Mesothelial cell of epicardium (in vitro differentiated cells): Measurements from ENCODE around the gene HHIPL1. TPM values are rescaled to one million over a fixed set of nuclear protein-coding genes. Genes with fewer than 3 reads are reported as not detected.
"Not testable (repeated sequence)": the region's sequence is repeated elsewhere in the genome, so short reads cannot be mapped to it uniquely, and the experiment has no call there.

Source experiments
- DNase-seq, 2 experiments: peaks; one replicate each; pipeline ENCODE4 v3.0.0; 2021; ENCODE audit warnings: low spot score in 2 of 2; ENCODE audit not compliant: unreplicated experiment in 2 of 2
- H3K27ac Mint-ChIP-seq: 2 replicates; pipeline ENCODE4 v1.8.0; 2021; ENCODE audit warnings: mixed read lengths
- H3K27me3 Mint-ChIP-seq: 2 replicates; pipeline ENCODE4 v1.8.0; 2021; ENCODE audit warnings: low read depth, mixed read lengths
- H3K36me3 Mint-ChIP-seq: 2 replicates; pipeline ENCODE4 v1.8.0; 2021; ENCODE audit warnings: mixed read lengths
- H3K4me1 Mint-ChIP-seq: 2 replicates; pipeline ENCODE4 v1.8.0; 2021; ENCODE audit warnings: mixed read lengths
- H3K4me3 Mint-ChIP-seq: 2 replicates; pipeline ENCODE4 v1.8.0; 2021; ENCODE audit warnings: mild to moderate bottlenecking, moderate library complexity, mixed read lengths
- H3K9me3 Mint-ChIP-seq: 2 replicates; pipeline ENCODE4 v1.8.0; 2021; ENCODE audit warnings: mixed read lengths
- CTCF ChIP-seq: fragments of 200-600 bp; sonication (generic); IDR thresholded peaks from one replicate; pipeline ENCODE4 v1.5.0; 2021; ENCODE audit warnings: antibody characterized with exemption; ENCODE audit not compliant: unreplicated experiment
- total RNA-seq: library from RNA; stranded (reverse); gene quantifications from 3 replicates; pipeline ENCODE4 v1.2.1, GENCODE V29; 2021

The HHIPL1 gene
- total RNA-seq, 1 donor from 2014 or later = 4.4 TPM

DNA sequence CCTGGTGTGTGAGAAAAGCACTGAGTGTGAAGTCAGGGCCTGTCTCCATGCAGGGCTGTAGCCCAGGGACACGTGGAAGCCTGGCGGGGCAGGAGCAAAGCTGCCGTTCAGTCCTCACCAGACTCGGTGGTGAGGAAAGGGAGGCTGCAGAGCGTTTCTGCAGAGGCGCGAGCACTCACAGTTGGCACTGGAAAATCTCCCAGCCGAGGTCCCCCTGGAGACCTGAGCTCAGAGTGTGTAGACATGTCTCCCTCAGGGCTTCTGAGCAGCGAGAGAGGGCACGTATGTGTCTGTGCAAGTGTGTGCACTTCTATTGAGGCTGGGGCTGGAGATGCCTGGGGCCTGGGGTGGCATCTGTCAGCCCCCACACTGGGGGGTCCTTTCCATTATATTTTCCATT is 11.0 kb upstream of the HHIPL1 start:
- no peak for TF ChIP-seq CTCF
- Mint-ChIP-seq H3K27me3 (no peaks in the 10 kb centered on the region), H3K4me3 (no peak overlapping the region), H3K4me1 (peaks cover 11% of the 10 kb centered on the region), H3K27ac (no peak overlapping the region), H3K9me3 (no peaks in the 10 kb centered on the region), H3K36me3 (no peaks in the 10 kb centered on the region)
- DNase-seq = no peak

- Mint-ChIP-seq H3K27ac (no peak overlapping the region), H3K9me3 (no peaks in the 10 kb centered on the region), H3K27me3 (no peaks in the 10 kb centered on the region), H3K4me3 (no peak overlapping the region), H3K36me3 (no peaks in the 10 kb centered on the region), H3K4me1 (peaks cover 9% of the 10 kb centered on the region)
- no peak for TF ChIP-seq CTCF
- DNase-seq = no peak
These were observed 10.5 kb upstream of the HHIPL1 start for GRCh38 chr14:99634443-99634842.

DNA sequence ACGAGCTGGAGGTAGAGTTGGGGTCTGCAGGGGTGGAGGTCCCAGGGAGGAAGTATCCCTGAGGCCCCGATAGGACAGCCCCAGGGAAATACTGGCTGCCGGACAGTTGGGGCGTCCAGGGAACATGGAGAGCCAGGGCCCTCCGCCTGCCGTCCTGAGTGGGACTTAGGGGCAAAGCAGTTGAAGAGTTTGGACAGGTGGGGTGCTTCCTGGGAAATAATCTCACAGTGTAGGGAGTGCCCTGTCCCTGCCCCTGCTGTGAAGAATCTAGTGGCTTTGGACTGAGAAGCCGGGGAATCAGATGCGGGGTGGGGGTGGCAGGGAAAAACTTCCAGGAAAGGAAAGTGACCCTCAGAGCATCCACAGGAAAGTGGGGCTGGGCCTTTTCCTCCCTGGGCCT is 9.8 kb upstream of the HHIPL1 start:
- Mint-ChIP-seq H3K36me3 (no peaks in the 10 kb centered on the region), H3K27me3 (no peaks in the 10 kb centered on the region), H3K4me3 (no peak overlapping the region), H3K4me1 (peaks cover 9% of the 10 kb centered on the region), H3K9me3 (no peaks in the 10 kb centered on the region), H3K27ac (no peak overlapping the region)
- TF ChIP-seq CTCF = no peak
- DNase-seq = no peak

GRCh38 chr14:99636487-99636886 is 8.4 kb upstream of the HHIPL1 start:
- no peak overlapping the region for H3K27ac Mint-ChIP-seq
- TF ChIP-seq CTCF = no peak
- H3K4me1 Mint-ChIP-seq = peaks cover 9% of the 10 kb centered on the region
- H3K36me3 Mint-ChIP-seq = no peaks in the 10 kb centered on the region
- H3K27me3 Mint-ChIP-seq = no peaks in the 10 kb centered on the region
- H3K4me3 Mint-ChIP-seq = no peak overlapping the region
- H3K9me3 Mint-ChIP-seq = no peaks in the 10 kb centered on the region
- no peak for DNase-seq

GRCh38 chr14:99637624-99638023 is 7.3 kb upstream of the HHIPL1 start:
- peaks cover 6% of the 10 kb centered on the region for H3K4me1 Mint-ChIP-seq
- H3K36me3 Mint-ChIP-seq = no peaks in the 10 kb centered on the region
- H3K27ac Mint-ChIP-seq = no peak overlapping the region
- DNase-seq = no peak
- no peaks in the 10 kb centered on the region for H3K9me3 Mint-ChIP-seq
- no peaks in the 10 kb centered on the region for H3K27me3 Mint-ChIP-seq
- H3K4me3 Mint-ChIP-seq = no peak overlapping the region
- TF ChIP-seq CTCF = no peak

DNA sequence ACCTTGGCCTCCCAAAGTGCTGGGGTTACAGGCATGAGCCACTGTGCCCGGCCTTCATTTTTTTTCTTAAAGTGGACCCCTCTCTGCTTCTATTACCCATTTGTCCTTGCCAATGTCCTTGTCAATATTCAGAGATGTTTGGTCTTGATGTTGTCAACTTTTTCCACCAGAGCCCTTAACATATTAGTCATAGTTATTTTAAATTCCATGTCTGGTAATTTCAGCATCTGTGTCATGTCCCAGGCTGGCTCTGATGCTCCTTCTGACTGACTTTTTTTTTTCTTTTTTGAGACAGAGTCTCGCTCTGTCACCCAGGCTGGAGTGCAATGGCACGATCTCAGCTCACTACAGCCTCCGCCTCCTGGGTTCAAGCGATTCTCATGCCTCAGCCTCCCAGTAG is 2.2 kb upstream of the HHIPL1 start:
- H3K36me3 Mint-ChIP-seq, H3K27ac Mint-ChIP-seq, H3K9me3 Mint-ChIP-seq: not testable (repeated sequence)

More for the DNA sequence above, 2.2 kb upstream of the HHIPL1 start:
- H3K27me3 Mint-ChIP-seq, H3K4me1 Mint-ChIP-seq, H3K4me3 Mint-ChIP-seq, DNase-seq: not testable (repeated sequence)
